ENCODE results near the gene CCDC175. TPM values are rescaled to one million over a fixed set of nuclear protein-coding genes. Genes with fewer than 3 reads are reported as not detected.

Gene CCDC175
- total and polyA plus RNA-seq, 2 experiments from 2014 or later: not detected

DNA sequence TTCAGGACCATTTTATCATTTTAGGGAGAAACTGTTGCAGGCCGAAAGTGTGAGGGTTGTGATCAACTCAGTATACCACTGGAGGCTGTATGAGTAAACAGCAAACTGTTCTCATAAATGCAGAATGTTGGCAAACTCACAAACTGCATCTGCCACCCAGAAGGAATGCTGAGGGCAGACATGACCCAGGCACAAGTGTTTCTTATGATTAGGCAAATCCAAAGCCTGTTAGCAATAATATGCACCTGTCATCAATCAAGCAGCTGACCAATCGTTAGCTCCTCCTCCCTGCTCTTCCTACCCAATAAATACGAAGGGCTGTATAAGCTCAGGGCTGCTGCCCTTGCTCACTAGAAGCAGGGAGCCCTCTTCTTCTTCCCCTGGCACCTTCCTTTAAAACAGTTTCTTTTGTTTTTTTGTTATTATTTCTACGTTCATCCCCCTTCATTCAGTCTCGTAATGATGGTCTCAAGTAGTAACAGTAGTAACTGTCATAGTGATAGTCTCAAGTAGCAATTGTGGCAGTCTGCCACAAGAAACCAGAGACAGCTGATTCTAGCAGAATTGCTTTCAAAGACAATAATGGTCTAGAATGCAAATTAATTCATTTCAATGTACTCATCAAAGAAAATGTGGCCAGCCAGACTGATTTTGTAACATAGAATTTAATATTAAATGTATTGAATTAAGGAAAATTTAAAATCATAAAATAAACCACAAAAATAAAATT is 15.2 kb upstream of the CCDC175 start:
- H4K20me1 ChIP-seq (ENCODE audit: insufficient read depth, poor library complexity, severe bottlenecking): no peaks in the 10 kb centered on the region
- no peaks in the 10 kb centered on the region for H3K9me2 ChIP-seq (replicated peaks; ENCODE audit: insufficient read depth)
- no peak for DNase-seq (ENCODE audit: low spot score)
- H3K36me3 ChIP-seq (replicated peaks; ENCODE audit: insufficient read depth, low read depth): no peaks in the 10 kb centered on the region
- H3K4me3 ChIP-seq: no peak overlapping the region
- no peak overlapping the region for H3K4me2 ChIP-seq
- H2AFZ ChIP-seq: no peak overlapping the region
- H3K27me3 ChIP-seq: no peaks in the 10 kb centered on the region
- H3K79me2 ChIP-seq: no peaks in the 10 kb centered on the region
- 89% methylated on average over 5 of the region's 5 CpGs for WGBS (ENCODE audit: low lambda C conversion rate, missing lambda C conversion rate)
- no peaks in the 10 kb centered on the region for H3K4me1 ChIP-seq (ENCODE audit: insufficient read depth)
- no peak overlapping the region for H3K27ac ChIP-seq
- TF ChIP-seq, protein P1, sequence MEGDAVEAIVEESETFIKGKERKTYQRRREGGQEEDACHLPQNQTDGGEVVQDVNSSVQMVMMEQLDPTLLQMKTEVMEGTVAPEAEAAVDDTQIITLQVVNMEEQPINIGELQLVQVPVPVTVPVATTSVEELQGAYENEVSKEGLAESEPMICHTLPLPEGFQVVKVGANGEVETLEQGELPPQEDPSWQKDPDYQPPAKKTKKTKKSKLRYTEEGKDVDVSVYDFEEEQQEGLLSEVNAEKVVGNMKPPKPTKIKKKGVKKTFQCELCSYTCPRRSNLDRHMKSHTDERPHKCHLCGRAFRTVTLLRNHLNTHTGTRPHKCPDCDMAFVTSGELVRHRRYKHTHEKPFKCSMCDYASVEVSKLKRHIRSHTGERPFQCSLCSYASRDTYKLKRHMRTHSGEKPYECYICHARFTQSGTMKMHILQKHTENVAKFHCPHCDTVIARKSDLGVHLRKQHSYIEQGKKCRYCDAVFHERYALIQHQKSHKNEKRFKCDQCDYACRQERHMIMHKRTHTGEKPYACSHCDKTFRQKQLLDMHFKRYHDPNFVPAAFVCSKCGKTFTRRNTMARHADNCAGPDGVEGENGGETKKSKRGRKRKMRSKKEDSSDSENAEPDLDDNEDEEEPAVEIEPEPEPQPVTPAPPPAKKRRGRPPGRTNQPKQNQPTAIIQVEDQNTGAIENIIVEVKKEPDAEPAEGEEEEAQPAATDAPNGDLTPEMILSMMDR (IDR thresholded peaks at IDR 0.05; ENCODE audit: poor library complexity): no peak
- no peak for TF ChIP-seq EZH2phosphoT487 (IDR thresholded peaks at IDR 0.05; ENCODE audit: low read depth, severe bottlenecking, unreplicated experiment)
- no peak for TF ChIP-seq EZH2 (IDR thresholded peaks at IDR 0.05; ENCODE audit: borderline replicate concordance)
- H3K9me3 ChIP-seq (ENCODE audit: low read depth): no peaks in the 10 kb centered on the region

DNA sequence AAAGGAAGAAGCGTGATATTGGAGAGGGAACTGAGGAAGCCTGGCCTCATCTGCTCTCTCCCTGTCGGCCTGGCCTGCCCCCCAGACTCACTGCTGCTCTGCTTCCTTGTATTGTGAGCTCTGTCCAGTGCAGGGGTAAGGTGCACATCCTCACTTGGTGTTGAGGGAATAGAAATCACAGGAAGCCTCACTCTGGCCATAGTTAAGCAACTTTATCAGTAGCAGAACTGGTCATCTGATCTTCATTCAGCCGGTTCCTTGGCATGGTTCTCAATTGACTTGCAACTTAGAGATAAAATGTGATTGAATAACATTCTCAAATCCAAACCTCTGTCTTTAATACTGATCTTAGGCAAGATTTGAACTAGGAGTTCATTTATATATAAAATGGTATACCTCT is 11.5 kb upstream of the CCDC175 start:
- H3K9me3 ChIP-seq (ENCODE audit: low read depth): no peaks in the 10 kb centered on the region
- H3K4me2 ChIP-seq: no peak overlapping the region
- DNase-seq (ENCODE audit: low spot score): no peak
- no peaks in the 10 kb centered on the region for H3K36me3 ChIP-seq (replicated peaks; ENCODE audit: insufficient read depth, low read depth)
- no peaks in the 10 kb centered on the region for H4K20me1 ChIP-seq (ENCODE audit: insufficient read depth, poor library complexity, severe bottlenecking)
- no peaks in the 10 kb centered on the region for H3K9me2 ChIP-seq (replicated peaks; ENCODE audit: insufficient read depth)
- no peak overlapping the region for H3K4me3 ChIP-seq
- no peaks in the 10 kb centered on the region for H3K79me2 ChIP-seq
- H3K4me1 ChIP-seq (ENCODE audit: insufficient read depth): no peaks in the 10 kb centered on the region
- TF ChIP-seq, protein P1 (IDR thresholded peaks at IDR 0.05; ENCODE audit: poor library complexity): no peak
- TF ChIP-seq EZH2phosphoT487 (IDR thresholded peaks at IDR 0.05; ENCODE audit: low read depth, severe bottlenecking, unreplicated experiment) (no peak), EZH2 (IDR thresholded peaks at IDR 0.05; ENCODE audit: borderline replicate concordance) (no peak)
- no peaks in the 10 kb centered on the region for H3K27me3 ChIP-seq
- no peak overlapping the region for H2AFZ ChIP-seq
- H3K27ac ChIP-seq: no peak overlapping the region
- whole genome bisulfite sequencing (ENCODE audit: low lambda C conversion rate, missing lambda C conversion rate): 90% methylated on average over 3 of the region's 3 CpGs

DNA sequence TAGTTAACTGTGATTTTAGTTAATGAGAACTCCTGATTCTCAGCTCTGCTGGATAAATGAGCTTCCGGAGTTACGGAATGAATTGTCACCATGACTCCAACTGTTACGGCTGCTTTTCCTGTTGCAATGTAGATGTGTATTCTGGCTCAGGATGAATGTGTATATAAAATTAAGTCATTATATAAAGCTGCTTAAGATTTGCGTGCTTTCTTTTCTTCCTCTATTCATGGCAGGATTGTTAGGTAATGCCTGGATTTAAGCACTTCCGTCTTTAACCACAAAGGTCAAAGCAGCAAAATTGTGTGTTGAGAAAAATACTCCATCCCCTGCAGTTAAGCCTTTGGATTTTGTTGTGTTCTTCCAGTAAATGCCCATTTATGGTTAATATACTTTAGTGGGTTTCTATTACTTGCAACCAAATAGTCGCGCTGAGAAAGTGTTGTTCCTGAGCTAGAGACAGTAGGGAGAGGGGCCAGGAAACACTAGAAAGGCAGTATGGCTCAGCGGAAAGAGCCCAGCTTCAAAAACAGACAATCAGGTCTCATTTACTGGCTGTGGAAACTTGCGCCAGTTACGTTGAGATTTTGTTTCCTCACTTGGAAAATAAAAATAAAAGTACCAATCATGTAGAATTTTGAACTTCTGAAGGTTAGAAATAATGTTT is 9.4 kb upstream of the CCDC175 start:
- Histone ChIP-seq H4K20me1 (ENCODE audit: insufficient read depth, poor library complexity, severe bottlenecking) (no peaks in the 10 kb centered on the region), H3K4me2 (no peak overlapping the region), H3K4me1 (ENCODE audit: insufficient read depth) (no peaks in the 10 kb centered on the region), H3K4me3 (no peak overlapping the region), H2AFZ (peak overlapping the region; percentile 7), H3K36me3 (replicated peaks; ENCODE audit: insufficient read depth, low read depth) (no peaks in the 10 kb centered on the region), H3K9me2 (replicated peaks; ENCODE audit: insufficient read depth) (no peaks in the 10 kb centered on the region), H3K27me3 (no peaks in the 10 kb centered on the region), H3K79me2 (no peaks in the 10 kb centered on the region), H3K9me3 (ENCODE audit: low read depth) (no peaks in the 10 kb centered on the region), H3K27ac (no peak overlapping the region)
- WGBS (ENCODE audit: low lambda C conversion rate, missing lambda C conversion rate): 67% methylated on average over 10 of the region's 10 CpGs
- DNase-seq (ENCODE audit: low spot score): no peak
- TF ChIP-seq EZH2 (IDR thresholded peaks at IDR 0.05; ENCODE audit: borderline replicate concordance) (no peak), EZH2phosphoT487 (IDR thresholded peaks at IDR 0.05; ENCODE audit: low read depth, severe bottlenecking, unreplicated experiment) (no peak)
- TF ChIP-seq, protein P1 (IDR thresholded peaks at IDR 0.05; ENCODE audit: poor library complexity): no peak

All from hepatocyte (in vitro differentiated cells).